Measurements from ENCODE around the gene SNX8.

SNX8 gene

GRCh38 chr7:2225830-2226229 is 88.4 kb downstream of the SNX8 start:
- TF ChIP-seq CTCF (IDR thresholded peaks at IDR 0.05; ENCODE audit: low read depth, low read length, poor library complexity, severe bottlenecking) (no peak), EZH2phosphoT487 (IDR thresholded peaks at IDR 0.05; ENCODE audit: borderline replicate concordance, low read length) (no peak)
- Histone ChIP-seq H3K36me3 (ENCODE audit: control insufficient read depth, low read length) (peaks cover 93% of the 10 kb centered on the region), H3K4me2 (ENCODE audit: low read length) (no peak overlapping the region), H3K79me2 (ENCODE audit: control insufficient read depth, low read length) (peaks cover 80% of the 10 kb centered on the region), H3K9me2 (replicated peaks; ENCODE audit: control insufficient read depth, low read length) (no peaks in the 10 kb centered on the region), H3K4me1 (ENCODE audit: control insufficient read depth, low read length) (peaks cover 3% of the 10 kb centered on the region), H3K27me3 (ENCODE audit: control insufficient read depth, low read length) (no peaks in the 10 kb centered on the region), H3K27ac (ENCODE audit: low read depth, low read length) (no peak overlapping the region), H4K20me1 (ENCODE audit: control insufficient read depth, insufficient read depth, low read depth, low read length) (peaks cover 17% of the 10 kb centered on the region), H3K9me3 (ENCODE audit: control insufficient read depth, insufficient read depth, low read length) (no peaks in the 10 kb centered on the region), H3K4me3 (ENCODE audit: low read length) (no peak overlapping the region), H3F3A (ENCODE audit: control insufficient read depth, insufficient read depth) (no peaks in the 10 kb centered on the region)

DNA sequence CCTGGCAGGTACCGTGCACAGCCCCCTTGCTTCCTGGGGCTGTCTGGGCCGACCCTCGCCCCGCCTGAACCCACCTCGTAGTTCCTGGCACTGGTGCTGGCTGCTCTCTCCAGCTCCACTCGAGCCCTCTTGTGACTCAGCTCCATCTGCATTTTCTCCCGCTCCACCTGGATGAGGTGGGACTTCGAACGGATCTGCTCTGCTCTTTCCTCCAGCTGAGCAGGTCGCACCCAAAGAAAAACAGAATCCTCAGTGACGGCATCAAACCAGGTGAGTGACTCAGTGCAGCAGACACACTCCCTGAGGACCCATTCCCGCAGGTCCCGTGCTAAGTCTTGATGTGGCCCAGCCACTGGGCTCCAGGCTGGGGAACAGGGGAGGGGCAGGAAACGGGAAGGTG is 88.9 kb downstream of the SNX8 start:
- Histone ChIP-seq H3K27me3 (ENCODE audit: control insufficient read depth, low read length) (no peaks in the 10 kb centered on the region), H3K4me1 (ENCODE audit: control insufficient read depth, low read length) (no peaks in the 10 kb centered on the region), H3F3A (ENCODE audit: control insufficient read depth, insufficient read depth) (no peaks in the 10 kb centered on the region), H3K4me2 (ENCODE audit: low read length) (no peak overlapping the region), H3K4me3 (ENCODE audit: low read length) (no peak overlapping the region), H3K79me2 (ENCODE audit: control insufficient read depth, low read length) (peaks cover 80% of the 10 kb centered on the region), H3K27ac (ENCODE audit: low read depth, low read length) (no peak overlapping the region), H3K9me2 (replicated peaks; ENCODE audit: control insufficient read depth, low read length) (no peaks in the 10 kb centered on the region), H3K36me3 (ENCODE audit: control insufficient read depth, low read length) (peaks cover 93% of the 10 kb centered on the region), H3K9me3 (ENCODE audit: control insufficient read depth, insufficient read depth, low read length) (no peaks in the 10 kb centered on the region), H4K20me1 (ENCODE audit: control insufficient read depth, insufficient read depth, low read depth, low read length) (peaks cover 12% of the 10 kb centered on the region)
- TF ChIP-seq CTCF (IDR thresholded peaks at IDR 0.05; ENCODE audit: low read depth, low read length, poor library complexity, severe bottlenecking) (no peak), EZH2phosphoT487 (IDR thresholded peaks at IDR 0.05; ENCODE audit: borderline replicate concordance, low read length) (no peak)

DNA sequence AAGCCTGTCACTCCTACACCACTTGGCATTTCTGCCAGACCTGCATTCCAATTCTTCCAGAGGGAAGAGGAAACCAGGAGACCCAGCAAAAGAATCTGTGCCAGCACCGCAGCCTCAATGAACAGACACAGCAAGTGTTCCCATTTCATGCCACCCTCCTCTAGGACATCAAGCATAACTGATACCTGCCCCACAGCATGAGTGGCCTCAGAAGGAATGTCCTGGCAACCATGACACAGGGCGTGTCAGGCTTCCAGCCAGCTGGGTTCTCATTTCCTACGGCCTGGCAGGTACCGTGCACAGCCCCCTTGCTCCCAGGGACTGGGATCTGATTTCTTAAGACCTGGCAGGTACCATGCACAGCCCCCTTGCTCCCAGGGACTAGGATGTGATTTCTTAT is 89.3 kb downstream of the SNX8 start:
- TF ChIP-seq CTCF (IDR thresholded peaks at IDR 0.05; ENCODE audit: low read depth, low read length, poor library complexity, severe bottlenecking) (no peak), EZH2phosphoT487 (IDR thresholded peaks at IDR 0.05; ENCODE audit: borderline replicate concordance, low read length) (no peak)
- Histone ChIP-seq H3K4me1 (ENCODE audit: control insufficient read depth, low read length) (no peaks in the 10 kb centered on the region), H3K27ac (ENCODE audit: low read depth, low read length) (no peak overlapping the region), H3K27me3 (ENCODE audit: control insufficient read depth, low read length) (no peaks in the 10 kb centered on the region), H3F3A (ENCODE audit: control insufficient read depth, insufficient read depth) (no peaks in the 10 kb centered on the region), H3K79me2 (ENCODE audit: control insufficient read depth, low read length) (peaks cover 80% of the 10 kb centered on the region), H3K9me2 (replicated peaks; ENCODE audit: control insufficient read depth, low read length) (no peaks in the 10 kb centered on the region), H4K20me1 (ENCODE audit: control insufficient read depth, insufficient read depth, low read depth, low read length) (peaks cover 8% of the 10 kb centered on the region), H3K4me2 (ENCODE audit: low read length) (no peak overlapping the region), H3K36me3 (ENCODE audit: control insufficient read depth, low read length) (peaks cover 93% of the 10 kb centered on the region), H3K9me3 (ENCODE audit: control insufficient read depth, insufficient read depth, low read length) (no peaks in the 10 kb centered on the region), H3K4me3 (ENCODE audit: low read length) (no peak overlapping the region)
